Forelimb muscle (tissue), 1 donor: ENCODE measurements around the gene GDPD4. TPM values are rescaled to one million over a fixed set of nuclear protein-coding genes. Genes with fewer than 3 reads are reported as not detected.
A peak's percentile ranks its signal among the peaks of the same experiment; 100 is the strongest.

Experiments used
- DNase-seq: peaks from one replicate; pipeline ENCODE4 v3.0.0-alpha.2; 2013; ENCODE audit warnings: low read depth
- polyA plus RNA-seq: library from polyadenylated mRNA; unstranded; fragments of 120-200 nt; gene quantifications from one replicate; pipeline ENCODE4 v1.2.1, GENCODE V29; 2013; ENCODE audit not compliant: insufficient read length

The GDPD4 gene
- polyA plus RNA-seq, 1 donor: 0.09 TPM

DNA sequence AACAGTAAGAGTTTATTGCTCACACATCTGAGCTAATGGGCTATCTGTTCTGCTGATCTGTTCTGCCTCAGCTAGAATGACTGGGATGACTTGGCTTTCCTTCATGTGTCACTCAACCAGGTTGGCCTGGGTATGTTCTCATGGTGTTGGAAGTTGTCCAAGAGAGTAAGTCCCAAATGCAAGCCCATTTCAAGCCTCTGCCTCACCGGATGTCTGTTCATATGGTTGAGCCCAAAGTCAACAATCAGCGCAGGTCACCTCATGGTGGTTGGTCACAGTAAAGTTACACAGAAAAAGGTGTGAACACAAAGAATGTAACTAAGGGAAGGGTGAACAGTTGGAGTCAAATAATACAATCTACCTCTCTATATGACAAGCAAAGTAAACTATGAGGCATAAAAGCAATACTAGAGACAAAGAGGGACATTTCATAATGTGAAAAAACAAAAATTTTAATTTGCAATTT lies 1.9 kb downstream of the GDPD4 start:
- no peak for DNase-seq

DNA sequence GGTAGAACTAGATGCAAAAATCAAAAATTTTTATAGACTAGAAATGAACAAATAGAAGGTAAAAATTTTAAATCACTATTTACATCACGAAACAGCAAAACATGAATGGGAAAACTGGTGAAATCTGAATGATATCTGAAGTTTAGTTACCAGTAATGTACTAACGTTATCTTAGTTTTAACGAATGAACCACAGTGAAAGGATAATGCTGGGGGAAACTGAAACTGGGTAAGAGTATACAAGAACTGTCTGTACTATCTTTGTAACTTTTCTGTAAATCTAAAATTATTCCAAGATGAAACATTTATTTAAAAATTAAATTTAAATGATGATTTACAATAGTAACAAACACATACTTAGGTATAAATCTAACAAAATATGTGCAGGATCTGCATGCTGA lies 7.4 kb downstream of the GDPD4 start:
- DNase-seq: no peak

DNA sequence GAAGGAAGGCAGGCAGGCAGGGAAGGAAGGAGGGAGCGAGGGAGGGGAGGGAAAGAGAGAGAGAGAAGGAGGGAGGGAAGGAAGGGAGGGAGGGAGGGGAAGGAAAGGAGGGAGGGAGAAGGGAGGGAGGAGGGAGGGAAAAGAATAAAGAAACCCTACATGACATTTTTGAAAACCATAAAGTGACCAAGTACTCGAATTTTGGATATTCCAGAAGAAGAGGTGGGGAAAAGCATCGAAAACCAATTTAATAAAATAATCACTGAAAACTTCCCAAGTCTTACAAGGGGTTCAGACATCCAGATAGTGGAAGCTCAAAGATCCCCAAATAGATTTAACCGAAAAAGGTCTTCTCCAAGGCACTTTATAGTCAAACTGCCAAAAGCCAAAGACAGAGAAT lies 11.7 kb downstream of the GDPD4 start:
- no peak for DNase-seq

- DNase-seq: no peak
Measured at GRCh38 chr11:77287615-77288273, 13.7 kb downstream of the GDPD4 start.

DNA sequence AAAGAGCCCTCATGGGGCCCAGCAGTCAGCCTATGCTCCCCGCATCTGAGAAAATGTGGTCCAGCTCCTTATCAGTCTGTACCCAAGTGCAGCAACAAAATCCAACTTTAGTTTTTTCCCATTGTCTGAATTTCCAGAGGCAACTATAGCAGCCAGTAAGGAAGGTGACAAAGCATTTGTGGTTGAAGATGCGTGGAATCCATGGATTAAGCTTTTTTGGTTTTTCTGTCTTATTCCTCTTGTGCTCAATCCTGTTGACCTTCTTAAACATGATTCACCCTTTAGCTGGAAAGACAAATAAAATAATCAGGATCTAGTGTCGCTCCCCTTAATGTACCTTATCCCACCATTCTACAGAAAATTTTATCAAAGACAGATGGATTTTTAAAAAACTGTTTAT lies 14.3 kb downstream of the GDPD4 start:
- no peak for DNase-seq

DNA sequence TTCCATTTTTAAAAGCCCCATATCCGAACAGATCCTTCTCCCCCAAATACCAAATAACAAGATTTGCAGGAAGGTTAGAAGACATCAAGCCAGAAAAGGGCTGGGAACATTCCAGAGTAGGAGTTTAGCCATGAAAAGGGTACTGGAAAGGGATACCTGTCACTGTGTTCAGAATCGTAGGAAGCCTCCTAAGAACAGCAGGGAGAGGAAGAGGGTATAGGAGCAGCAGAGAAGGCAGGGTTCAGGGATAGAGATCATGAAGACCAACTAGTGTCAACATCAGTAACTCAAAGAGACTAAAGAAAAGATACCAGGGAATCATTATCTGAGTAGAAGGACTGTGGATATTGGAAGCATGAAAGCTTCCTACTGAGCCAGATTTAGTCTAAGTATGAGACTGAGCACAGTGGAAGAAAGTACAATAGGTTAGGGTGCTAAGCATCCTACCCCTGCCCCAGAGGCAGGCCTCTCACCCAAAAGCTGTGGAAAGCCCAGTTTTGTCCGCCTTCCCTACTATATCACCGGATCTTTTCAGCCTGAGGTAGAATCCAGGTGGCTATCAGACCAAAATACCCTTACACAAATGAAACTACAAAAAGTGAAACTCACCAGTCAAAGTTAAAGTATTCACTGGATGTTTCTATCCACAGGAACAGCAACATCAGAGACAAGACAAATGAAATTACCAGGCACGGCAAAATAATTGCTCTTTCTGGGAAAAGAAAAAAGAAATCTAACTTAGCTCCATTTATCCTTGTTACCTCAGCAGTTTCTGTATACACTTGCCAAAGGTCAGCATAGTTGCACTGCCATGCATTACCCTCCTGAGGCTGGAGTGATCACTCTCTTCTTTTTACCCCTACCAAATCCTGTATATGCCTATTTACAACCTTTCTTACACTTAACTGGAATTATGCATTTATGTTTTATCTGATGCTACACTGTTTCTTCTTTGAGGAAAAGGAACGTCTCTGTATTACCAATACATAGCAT lies 16.7 kb downstream of the GDPD4 start:
- no peak for DNase-seq

DNA sequence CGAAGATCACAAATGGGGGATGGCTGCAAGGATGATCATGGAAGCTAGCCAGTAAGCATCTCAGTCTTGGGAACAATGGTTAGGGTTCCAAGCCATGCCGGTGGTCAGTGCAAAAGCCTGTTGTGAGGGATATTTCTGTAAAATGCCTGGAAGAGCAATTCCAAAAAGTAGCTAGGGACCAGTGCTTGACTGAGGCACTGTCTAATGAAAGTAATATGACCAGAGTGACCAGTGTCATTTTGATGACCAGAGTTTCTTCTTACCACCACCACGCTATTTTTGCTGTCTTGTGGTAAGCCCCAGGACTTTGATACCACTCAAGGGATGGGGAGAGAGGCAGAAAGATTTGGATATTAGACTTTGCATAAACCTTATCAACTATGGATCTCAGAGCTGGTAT lies 18.4 kb downstream of the GDPD4 start:
- DNase-seq: no peak

GRCh38 chr11:77278595-77279506 lies 22.6 kb downstream of the GDPD4 start:
- no peak for DNase-seq

- DNase-seq: no peak
Measured at GRCh38 chr11:77276271-77276670, 25.2 kb downstream of the GDPD4 start.

DNA sequence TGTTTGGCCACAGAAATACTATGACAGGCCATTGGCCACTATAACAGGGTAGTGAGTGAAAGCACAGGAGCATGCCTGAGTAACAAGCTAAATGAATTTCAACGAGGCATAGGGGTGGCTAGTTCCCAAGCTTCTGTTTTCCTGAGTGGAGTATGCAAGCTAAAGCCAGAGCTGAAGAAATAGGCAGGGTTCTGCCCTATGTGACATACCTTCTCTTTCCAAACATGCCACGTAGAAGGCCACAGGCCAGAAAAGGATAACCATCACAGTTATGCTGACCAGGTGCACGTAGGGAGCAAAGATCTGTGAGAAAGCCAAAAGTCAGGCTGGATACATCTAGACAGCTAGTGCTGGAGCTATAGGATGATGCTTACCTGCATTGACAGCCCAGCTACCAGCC lies 30.6 kb downstream of the GDPD4 start:
- no peak for DNase-seq

GRCh38 chr11:77269484-77270123 lies 31.9 kb downstream of the GDPD4 start:
- DNase-seq: no peak

DNA sequence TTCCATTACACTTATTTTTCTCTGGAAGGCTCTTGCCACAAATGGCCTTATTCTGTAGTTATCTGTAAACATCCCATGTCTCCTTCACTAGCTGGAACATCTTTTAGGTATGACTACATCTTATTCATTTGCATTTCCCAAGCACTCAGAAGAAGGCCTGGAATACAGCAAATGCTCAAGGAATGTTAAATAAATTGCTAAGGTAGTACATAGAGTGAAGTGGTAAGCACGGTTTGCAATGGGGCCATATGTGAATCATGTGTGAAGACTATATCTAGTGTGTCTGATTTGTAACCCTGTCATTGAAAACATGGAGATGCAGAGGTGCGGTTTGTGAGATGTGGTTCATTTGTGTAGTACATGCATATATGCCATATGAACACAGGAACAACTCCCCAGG lies 33.5 kb downstream of the GDPD4 start:
- no peak for DNase-seq

- no peak for DNase-seq
Measured at GRCh38 chr11:77266766-77267165, 34.7 kb downstream of the GDPD4 start.

DNA sequence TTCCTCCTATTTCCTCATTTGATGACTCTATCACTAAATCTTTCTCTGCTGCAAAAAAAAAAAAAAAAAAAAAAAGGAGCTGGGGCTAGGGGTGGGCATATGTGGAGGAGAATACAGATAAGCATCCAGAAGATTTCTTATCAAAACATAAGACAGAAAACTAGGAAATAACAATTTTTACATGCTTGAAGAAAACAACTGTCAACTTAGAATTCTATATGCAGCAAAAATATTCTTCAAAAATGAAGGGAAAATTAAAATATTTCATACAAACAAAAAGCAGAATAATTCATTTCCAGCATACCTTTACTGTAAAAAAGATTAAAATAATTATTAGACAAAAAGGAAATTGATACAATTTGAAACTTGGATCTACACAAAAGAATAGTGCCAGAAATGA lies 38.7 kb downstream of the GDPD4 start:
- DNase-seq: no peak

DNA sequence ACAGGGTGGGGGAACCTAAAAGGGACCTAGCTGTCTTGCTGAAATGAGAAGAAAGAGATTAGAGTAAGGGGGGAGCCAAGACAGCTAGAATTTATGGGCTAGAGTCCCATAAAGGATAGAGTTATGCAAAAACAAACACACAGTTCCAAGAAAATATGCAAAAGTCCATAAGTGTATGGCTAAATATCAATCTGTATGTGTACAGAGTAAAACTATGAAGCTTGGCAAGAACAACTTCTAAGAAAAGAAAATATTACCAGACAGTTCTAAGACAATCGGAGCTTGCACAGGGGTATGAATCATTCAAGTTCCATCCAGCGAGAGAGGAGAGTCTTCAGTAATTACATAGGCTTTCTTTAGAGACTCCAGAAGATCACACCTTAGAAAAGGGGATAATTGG lies 41.8 kb downstream of the GDPD4 start:
- peak; percentile 24 for DNase-seq

GRCh38 chr11:77253690-77254089 lies 47.8 kb downstream of the GDPD4 start:
- DNase-seq: no peak

DNA sequence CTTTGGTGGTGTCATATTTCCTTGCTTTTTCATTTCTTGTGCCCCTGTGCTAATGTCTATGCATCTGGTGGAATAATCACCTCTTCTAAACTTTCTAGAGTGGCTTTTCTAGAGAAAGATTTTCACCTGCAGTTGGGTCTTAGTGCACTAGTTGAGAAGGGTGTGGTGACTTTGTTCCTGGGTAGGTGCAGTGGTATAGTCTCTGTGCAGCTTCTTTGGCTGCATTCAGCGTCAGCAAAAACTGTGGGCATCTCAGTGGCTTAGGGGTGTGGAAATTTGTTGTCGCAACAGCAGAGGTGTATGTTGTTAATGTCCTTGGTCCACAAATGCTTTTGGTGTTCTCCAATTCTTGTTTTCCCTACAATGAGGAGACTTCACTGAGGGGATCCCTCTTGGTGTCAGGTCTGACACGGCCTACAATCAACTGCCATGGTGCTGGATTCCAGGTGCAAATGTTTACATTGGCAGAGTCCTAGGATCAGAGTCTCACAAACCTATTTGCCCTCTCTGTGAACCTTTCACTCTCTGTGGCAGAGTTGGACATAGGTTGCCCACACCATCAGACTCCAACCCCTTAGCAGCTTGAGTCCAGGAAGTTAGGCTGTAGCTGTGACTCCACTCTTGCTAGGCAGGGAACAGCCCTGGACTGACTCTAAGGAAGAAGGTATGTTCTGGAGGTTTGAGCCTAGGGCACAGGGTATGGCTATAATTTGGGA lies 48.8 kb downstream of the GDPD4 start:
- DNase-seq: no peak

DNA sequence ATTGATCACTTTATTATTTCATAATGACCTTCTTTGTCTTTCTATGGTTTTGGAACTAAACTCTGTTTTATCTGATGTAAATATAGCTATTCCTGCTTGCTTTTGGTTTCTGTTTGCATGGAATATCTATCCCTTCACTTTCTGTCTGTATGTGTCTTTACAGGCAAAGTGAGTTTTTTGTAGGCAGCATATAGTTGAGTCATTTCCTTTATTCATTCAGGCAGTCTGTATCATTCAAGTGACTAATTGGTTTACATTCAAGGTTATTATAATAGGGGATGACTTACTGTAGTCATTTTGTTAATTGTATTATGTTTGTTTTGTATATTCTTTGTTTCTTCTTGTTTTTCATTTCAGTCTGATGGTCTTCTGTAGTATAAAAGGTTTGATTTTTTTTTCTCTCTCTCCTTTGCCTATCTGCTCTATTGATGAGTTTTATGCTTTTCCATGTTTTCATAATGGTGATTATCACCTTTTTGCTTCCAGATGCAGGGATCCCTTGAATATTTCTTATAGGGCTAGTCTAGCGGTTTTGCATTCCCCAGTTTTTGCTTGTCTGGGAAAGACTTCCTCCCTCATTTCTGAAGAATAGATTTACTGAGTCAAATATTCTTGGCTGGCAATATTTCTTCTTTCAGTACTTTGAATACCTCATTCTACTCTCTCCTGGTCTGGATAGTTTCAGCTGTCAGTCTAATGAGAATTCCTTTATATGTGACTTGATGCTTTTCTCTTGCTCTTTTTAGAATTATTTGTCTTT lies 50.4 kb downstream of the GDPD4 start:
- DNase-seq: no peak

DNA sequence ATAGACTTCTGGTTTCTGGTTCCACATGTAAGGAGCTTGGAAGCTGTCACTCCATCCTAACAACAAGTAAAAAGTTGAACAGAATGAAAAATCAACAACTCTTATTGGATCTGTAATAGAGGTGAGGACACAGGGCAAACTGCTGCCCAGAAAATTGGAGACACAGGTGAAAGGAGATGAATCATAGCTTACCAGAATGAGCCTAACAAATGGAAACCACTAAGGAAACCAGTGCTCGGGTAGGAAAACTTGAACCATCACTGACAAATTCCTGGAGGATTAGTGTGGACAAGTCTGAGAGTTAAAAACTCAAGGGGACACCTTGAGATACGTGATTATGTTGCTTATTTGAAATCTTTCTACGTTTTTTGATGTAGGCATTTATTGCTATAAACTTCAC lies 52.1 kb downstream of the GDPD4 start:
- no peak for DNase-seq
